HuH-7 (cell line): Measurements from ENCODE around the gene FAM222B.
A peak's percentile ranks its signal among the peaks of the same experiment; 100 is the strongest.
"Not testable (repeated sequence)": the region's sequence is repeated elsewhere in the genome, so short reads cannot be mapped to it uniquely, and the experiment has no call there.

ENCODE experiments used
- DNase-seq: peaks from one replicate; pipeline ENCODE4 v3.0.0; 2011; ENCODE audit warnings: low spot score

FAM222B gene

DNA sequence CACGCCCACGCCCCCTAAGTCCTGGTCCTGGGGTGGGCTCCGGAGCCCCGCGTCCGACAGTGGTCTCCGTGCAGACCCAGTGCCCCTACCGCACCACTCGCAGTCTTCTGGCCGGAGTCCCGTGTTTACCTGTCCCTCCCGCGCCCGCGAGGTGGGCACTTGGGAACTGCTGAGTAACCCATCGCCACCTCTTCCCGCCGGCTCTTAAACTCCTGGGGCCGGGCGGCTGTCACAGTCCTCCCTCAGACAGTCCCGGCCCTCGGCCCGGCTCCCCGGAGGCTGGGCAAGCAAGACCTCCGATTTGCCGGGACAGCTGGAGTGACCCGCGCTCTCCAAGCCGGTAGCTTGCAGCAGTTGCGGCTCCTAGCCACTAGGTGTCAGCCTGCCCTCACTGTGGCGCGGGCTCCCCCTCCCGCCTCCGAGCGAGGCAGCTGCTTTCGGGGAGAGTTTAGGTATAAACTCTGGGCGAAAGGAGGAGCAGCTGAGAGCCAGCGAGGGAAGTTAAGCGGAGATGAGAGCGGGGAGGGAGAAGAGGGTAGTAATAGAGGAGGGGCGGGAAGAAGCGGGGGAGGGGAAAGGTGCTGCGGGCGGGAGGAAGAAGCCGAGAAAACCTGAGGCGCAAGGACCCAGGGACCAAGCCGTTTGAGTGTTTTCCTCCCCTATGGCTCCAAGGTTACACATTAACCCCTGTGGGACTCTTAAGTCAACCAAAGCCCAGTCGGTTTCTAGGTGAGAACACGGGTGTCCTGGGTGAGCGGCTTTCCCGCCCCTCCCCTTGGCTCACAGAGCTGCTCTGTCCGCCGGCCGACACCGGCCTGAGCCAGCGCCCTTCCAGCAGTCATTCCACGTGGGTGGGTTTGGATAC is 115.7 kb downstream of the FAM222B start:
- DNase-seq: peak; percentile 88

DNA sequence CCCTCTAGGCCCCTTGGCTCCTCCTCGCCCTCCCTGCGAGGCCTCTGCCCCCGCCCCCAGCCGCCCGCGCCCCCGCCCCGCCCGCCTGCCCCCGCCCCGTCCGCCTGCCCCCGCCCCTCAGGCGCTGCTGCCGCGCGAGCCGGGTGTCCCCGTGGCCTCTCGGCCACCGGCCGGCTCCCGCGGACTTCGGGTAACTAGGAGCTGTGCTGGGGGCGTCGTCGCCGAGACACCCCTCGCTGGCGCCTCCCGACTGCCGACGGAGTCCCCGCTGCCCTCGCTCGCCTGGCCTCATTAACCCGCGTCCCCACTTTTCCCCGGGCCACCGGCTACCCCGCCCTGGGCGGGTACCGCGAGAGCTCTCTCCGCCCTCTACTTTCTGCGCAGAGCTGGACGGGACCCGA is 116.4 kb downstream of the FAM222B start, which contains the start of gene TLCD1:
Gene TLCD1, minus strand, starts transcription at position 8 of the 401 bp plus-strand sequence. CDS start 136 bp downstream, outside the sequence.
- peak; percentile 84 for DNase-seq

DNA sequence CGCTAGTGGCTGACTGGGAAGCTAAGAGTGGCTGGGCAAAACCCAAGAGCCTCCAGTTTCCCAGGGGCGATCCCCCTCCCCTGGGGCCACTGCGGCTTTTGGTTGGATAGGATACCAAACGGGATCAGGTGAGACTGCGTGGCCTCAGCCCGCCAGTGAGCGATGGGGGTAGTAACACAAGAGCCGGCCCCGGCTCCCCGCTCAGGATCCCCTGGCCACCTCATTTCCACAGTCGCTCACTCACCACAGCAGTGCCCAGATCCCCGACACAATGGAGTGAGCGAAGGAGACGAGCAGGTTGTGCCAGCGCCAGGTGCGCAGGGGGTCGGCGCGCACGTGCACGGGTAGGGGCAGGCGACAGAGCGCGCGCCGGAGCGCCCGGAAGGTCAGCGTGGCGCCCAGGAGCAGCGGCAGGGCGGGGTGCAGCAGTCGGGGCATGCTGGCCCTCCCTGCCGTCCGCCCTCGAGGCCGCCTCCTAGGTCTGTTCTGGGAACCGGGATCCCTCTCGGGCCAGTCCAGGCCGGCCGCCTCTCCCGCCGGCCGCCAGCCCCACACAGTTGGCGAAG is 116.8 kb downstream of the FAM222B start:
- DNase-seq: no peak

DNA sequence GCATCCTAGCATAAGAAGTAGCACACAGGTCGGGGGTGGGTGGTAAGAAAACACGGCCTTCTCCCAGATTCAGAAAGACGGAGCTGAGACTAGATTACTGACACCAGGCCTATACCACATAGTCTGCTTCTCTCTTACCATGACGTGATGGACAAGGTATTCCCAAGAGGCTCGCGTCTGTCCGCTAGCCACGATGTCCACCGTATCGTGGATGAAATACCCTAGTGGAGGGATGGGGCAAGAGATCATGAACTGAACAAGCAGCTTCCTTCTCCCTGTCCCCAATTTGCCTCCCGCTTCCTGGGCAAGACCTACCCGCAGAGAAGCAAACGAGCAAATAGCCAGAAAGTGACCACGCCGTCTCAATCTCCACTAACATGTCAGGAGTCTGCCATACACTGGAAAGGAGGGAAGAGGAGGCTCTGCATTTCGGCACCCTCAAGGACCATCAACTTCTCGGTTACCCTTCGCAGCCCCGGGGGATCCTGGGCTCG is 117.4 kb downstream of the FAM222B start:
- no peak for DNase-seq

DNA sequence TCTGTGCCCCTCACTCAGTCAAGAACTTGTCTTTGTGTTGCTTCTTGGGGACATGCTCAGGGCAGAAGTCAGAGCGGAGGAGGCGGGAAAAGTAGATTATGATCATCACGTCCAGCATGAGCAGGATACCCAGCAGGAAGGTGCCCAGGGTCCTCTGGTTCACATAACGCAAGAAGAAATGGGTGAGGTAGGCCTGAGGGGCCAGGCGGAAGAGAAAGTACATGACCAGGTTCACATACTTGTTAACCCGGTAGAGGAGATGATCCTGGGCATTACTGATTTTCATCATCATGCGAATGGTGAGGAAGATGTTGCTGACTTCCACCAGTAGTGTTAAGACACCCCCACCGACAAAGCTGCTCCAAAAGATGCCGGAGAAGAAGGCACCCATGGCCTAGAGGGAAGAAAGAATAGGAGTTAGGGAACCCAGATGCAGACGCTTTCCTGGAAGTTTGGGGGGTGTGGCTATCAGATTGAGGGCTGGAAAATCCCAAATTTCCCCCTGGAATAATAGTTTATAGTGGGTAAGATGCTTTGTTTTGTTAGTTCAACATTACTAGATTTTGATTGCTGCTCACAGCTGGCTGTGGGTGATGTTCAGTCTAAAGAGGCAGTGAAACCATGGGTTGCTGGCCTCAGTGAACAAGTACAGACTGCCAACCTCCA is 118.0 kb downstream of the FAM222B start:
- no peak for DNase-seq

DNA sequence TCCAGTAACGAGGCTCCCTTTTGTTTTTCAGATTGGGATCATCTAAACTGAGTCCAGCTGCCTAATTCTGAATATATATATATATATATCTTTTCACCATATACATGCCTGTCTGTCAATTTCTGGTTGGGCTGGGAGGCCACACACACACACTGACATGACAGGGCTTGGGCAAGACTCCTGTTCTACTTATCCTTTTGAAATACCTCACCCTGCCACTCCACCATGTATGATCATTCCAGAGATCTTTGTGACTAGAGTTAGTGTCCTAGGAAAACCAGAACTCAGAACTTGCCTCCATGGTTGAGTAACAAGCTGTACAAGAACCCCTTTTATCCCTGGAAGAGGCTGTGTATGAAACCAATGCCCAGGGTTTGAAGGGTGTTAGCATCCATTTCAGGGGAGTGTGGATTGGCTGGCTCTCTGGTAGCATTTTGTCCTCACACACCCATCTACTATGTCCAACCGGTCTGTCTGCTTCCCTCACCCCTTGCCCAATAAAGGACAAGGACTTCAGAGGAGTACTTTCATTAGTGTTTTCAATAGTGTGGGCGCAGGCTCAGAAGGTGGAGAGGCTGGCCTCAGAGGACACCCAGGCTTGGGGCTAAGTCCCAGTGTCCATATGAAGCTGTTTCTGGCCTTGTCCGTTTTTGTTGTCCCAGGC is 118.6 kb downstream of the FAM222B start:
- DNase-seq: not testable (repeated sequence)

DNA sequence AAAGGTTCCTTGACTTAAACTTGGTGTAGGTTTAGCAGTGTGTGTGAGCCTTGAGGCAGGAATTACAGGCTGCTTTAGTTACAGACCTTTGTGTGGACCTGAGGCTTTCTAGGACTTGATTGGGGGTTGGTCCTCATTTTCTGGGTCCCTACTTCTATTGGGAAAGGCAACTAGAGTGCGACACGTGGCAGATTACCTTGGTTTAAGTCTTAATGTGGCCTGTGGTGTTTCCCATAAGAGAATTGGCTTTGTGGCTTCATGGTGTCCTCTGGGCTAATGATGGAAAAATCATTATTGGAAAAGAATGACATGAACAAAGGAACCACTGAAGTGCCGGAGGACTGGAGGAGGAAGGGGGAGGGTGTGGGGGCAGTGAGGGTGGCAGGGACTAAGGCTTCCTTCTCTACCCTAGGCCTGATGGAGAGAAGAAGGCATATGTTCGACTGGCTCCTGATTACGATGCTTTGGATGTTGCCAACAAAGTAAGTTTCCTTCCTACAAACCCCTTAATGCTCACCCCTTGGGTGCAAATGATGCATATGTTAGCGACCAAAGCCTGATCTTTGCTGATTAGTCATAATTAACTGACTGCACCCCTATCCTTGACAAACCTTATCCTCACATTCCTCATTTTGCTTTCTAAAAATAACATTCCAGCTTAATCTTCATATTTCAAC is 119.3 kb downstream of the FAM222B start:
- no peak for DNase-seq

DNA sequence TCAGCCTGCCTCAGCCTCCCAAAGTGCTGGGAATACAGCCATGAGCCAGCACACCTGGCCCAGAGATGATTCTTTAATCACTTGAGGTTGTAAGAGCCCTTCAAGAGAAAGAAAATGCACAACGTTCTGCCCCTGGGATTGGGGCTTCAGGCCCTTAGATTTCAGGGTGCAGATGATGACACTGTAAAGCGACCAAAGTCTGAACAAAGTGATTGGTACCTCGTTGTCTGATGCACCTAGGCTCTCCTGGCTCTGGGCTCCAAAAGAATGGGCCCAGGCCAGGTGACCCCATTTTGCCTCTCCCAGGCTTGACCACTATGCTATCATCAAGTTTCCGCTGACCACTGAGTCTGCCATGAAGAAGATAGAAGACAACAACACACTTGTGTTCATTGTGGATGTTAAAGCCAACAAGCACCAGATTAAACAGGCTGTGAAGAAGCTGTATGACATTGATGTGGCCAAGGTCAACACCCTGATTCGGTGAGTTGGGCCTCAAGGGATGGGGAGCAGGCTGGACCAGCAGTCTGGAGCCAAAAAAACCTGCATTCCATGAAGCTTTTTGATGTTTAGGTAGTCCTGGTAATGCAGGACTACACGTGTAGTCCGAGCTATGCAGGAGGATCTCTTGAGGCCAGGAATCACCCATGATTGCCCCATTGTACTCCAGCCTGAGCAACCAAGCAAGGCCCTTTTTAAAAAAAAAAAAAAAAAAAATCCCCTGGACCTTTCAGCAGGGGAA is 120.0 kb downstream of the FAM222B start:
- DNase-seq: no peak

DNA sequence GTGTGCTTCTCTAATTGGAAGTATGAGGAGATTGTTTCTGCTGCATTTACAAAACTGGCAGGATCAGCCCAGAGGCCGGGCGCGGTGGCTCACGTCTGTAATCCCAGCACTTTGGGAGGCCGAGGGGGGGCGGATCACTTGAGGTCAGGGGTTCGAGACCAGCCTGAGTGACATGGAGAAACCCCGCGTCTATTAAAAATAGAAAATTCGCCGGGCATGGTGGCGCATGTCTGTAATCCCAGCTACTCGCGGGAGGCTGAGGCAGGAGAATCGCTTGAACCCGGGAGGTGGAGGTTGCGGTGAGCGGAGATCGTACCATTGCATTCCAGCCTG is 121.6 kb downstream of the FAM222B start:
- not testable (repeated sequence) for DNase-seq

DNA sequence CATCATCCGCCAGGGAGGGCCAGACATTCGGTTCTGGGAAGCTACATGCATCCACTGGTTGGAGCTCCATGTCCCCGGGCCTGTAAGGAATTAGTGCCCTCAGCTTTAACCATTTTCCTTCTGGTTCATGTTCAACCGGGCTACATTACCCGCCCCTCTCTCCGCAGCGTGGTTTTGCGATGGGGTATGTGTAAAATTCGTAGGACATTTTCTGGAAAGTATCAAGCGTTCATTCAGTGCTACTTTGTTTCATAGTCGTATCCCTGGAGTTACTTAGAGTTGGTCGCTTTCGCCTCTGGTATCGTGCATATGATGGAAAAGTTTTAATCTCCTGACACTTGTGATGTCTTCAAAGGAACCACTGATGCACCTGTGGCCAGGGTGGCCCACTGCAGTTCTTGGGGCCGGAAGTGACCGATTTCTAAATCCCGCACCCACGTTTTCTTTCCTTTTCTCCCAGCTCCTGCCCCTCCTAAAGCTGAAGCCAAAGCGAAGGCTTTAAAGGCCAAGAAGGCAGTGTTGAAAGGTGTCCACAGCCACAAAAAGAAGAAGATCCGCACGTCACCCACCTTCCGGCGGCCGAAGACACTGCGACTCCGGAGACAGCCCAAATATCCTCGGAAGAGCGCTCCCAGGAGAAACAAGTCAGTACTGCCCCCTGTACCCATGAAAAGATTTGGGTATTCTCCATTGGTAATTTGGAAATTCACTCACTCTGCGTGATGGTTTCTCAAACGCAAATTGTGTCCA is 122.2 kb downstream of the FAM222B start:
- DNase-seq: no peak

DNA sequence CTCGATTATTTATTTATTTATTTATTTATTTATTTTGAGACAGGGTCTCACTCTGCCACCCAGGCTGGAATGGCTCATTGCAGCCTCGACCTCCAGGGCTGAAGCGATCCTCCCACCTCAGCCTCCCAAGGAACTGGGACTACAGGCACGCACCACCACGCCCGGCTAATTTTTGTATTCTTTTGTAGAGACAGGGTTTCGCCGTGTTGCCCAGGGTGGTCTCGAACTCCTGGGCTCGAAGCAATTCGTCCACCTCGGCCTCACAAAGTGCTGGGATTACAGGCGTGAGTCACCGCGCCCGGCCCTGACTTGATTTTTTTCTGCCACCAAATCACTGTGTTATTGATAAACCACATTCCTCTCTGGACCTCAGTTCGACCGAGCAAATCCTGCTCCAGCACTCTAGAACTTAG is 123.6 kb downstream of the FAM222B start:
- no peak for DNase-seq

DNA sequence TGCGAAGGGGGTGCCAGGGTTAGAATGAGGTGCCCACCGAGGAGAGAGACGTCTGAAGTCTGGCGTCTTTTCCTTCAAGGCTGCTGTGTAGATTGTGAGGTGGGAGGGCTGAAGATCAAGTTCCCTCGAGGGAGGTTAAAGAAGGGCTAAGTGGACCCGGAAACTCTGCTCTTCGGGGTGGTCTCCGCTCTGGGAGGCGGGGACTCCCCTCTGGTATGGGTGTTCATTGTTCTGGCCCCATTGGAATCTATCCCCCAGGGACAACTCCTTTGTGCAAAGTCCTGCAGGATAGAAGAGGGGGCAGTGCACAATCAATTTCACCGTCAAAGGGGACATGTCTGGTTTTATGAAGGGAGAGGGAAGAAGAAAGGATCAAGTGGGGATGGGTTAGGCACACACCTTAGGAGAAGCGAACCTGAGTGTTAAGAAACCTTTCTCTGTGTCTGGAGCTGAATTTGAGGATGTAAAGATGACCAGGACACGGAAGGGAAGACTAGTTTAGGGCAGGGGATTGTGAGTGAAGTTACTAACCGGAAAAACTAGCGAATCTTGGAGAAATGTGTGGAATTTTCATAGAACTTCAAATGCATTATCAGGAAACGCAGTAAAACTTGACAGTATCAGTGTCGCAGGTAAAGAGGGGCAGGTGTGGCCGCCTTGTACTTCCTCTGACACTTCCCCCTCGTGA is 124.1 kb downstream of the FAM222B start:
- no peak for DNase-seq

DNA sequence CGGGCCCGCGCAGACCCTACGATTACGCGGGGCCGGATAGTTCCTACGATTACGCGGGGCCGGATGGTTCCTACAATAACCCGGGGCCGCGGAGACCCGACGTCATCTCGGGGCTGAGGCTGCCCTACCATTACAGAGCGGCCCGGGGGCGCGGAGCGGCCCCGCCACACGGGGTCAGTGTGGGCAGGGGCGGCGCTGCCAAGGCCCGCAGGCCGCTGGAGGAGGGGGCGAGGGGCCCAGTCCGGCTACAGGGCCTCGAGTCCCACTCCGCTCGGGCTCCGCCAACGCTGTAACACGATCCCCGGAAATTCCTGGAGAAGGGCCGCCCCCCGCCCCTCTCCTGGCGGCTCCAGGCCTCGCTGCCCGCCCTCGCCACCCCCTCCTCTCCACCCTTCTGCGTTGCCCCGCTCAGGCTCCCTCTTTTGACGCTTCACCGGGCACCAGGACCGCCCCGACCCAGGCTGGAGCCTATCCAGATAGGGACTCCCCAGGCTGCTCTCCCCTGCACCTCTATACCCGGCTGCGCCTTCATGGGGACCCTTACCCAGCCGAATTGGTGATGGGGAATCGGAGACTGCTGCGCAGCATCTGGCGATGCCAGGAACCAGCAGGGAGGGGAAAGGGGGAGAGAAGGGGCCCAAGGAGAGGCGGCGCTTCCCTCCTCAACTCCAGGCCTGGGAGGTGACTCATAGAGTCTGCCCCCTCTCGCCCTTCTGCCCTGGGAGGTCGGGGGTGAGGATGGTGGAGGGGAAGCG is 124.8 kb downstream of the FAM222B start, which contains the start of gene RAB34:
Gene RAB34, minus strand, starts transcription at position 291 of the 755 bp plus-strand sequence. CDS start 602 bp downstream, outside the sequence.
- DNase-seq: peak; percentile 81

DNA sequence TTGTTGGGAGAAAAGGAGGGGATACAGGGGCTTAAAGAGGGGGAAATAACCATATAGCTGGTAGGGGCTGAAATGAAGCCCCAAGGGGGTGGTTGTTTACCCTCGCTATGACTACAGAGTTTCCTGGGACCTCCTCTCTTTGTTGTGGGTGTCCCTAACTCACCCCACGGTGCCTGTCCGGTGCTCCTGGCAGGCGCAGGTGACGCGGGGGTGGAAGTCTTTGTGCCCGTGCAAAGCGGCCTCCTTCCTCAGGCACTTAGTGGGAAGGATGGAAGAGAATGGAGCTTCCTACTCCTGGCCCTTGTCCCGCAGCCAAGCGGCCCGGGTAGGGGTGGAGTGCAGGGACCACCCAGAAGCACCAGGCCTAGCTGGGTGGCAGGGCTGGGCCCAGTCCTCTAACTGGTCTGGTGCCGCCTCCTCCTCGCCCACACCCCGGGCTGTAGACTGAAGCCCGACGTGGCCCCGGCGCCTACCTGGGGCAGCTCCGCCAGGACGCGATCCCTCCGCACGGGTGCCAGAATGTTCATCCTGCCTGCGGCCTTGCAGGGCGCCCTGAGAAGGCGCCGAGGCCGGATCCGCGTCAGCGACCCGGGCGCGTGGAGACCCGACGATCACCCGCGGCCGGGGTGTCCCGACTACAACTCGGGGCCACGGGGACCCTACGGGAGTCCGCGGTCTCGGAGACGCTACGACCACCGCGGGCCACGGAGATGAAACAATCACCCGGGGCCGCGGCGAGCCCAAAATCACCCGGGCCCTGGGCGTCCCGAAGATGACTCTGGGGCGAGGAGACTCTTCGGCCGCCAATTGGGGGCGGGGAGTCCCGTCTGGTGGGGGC is 125.6 kb downstream of the FAM222B start:
- peak; percentile 28 for DNase-seq

DNA sequence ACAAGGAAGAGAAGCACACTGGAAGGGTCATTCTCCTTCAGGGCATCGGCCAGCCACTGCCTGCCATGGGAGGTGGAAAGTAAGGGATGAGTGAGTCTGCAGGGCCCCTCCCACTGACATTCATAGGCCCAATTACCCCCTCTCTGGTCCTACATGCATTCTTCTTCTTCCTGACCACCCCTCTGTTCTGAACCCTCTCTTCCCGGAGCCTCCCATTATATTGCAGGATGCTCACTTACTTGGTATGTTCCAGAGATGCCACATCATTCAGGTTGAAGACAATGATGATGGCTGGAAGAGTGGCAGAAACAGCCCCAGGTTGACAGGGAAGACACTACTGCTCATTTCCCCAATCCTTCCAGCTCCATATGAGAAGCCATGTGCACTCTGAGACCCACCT is 127.4 kb downstream of the FAM222B start:
- no peak for DNase-seq

DNA sequence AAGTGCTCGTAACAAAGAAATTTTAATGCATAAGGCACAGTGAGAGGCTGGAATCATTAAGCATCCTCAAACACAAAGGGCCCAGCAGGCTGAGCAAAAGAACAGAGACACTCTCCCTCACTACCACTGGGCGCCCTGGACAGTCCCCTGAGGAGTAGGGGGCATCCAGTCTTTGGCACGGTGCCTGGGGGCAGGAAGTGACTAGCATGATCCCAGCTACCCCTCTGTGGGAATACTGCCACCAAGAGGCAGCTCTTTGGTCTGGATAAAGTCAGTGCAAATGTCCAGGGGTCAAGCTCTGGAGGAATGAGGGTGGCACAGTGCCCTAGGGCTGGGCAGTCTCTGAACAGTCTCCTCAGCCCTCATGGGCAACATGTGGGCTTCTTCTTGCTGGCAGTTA is 128.3 kb downstream of the FAM222B start:
- DNase-seq: no peak

DNA sequence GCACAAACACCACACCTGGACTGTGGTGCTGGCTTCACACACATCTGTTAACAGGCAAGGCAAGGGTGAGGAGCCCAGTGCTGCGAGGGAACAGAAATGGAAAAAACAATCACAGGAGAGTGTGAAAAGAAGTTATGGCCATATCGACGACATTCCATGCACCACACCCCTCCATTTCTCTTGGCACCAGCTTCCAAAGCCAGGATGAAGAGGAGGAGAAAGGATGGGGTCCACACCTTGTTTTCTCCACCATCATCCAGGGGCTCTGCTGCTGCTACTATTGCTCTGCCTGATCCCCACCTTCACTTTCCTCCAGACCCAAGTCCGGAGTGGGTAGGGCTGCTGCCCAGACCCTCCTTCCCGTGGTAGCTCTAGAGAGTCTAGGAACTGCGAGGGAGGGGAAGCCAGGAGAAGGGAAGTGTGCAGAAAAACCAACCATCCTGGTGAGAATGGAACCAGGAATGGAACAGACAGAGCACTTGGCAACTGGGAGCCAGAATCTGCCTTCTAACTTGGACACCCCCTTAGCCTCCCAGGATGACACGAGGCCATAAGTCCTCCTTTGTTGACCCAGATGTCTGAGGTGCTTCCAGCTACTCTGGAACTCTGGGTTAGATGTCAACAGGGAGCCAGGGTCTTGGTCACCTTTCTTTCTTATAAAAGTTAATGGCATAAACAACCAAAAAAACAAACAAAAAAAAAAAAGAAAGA is 129.7 kb downstream of the FAM222B start:
- no peak for DNase-seq
